NCI-H226 (cell line): Measurements from ENCODE around the gene ASAP2.

Experiments used
- DNase-seq: peaks from one replicate; pipeline ENCODE4 v3.0.0-alpha.2; 2015

The ASAP2 gene

GRCh38 chr2:9279426-9279825 lies 72.8 kb downstream of the ASAP2 start:
- DNase-seq, result no peak

- DNase-seq, result no peak
Observed at GRCh38 chr2:9280224-9280623, 73.6 kb downstream of the ASAP2 start.

GRCh38 chr2:9281145-9281544 lies 74.5 kb downstream of the ASAP2 start:
- DNase-seq, result no peak

GRCh38 chr2:9282128-9283112 lies 75.8 kb downstream of the ASAP2 start:
- no peak for DNase-seq

- no peak for DNase-seq
Observed at GRCh38 chr2:9284521-9285297, 78.1 kb downstream of the ASAP2 start.

- peak; percentile 65 for DNase-seq
Observed at GRCh38 chr2:9285385-9285920, 78.8 kb downstream of the ASAP2 start.

GRCh38 chr2:9285921-9286320 lies 79.3 kb downstream of the ASAP2 start:
- DNase-seq, result no peak

GRCh38 chr2:9286554-9287399 lies 80.2 kb downstream of the ASAP2 start:
- no peak for DNase-seq

- peak; percentile 97 for DNase-seq
Observed at GRCh38 chr2:9287400-9288045, 80.9 kb downstream of the ASAP2 start.

- DNase-seq, result peak; percentile 94
Observed at GRCh38 chr2:9288233-9288632, 81.6 kb downstream of the ASAP2 start.

- peak; percentile 48 for DNase-seq
Observed at GRCh38 chr2:9288681-9289338, 82.2 kb downstream of the ASAP2 start.

GRCh38 chr2:9291331-9291730 lies 84.7 kb downstream of the ASAP2 start:
- DNase-seq, result no peak

GRCh38 chr2:9291866-9292265 lies 85.3 kb downstream of the ASAP2 start:
- no peak for DNase-seq

- DNase-seq, result no peak
Observed at GRCh38 chr2:9292426-9292825, 85.8 kb downstream of the ASAP2 start.

GRCh38 chr2:9294764-9295163 lies 88.2 kb downstream of the ASAP2 start:
- DNase-seq, result no peak

- no peak for DNase-seq
Observed at GRCh38 chr2:9296559-9296958, 89.9 kb downstream of the ASAP2 start.

GRCh38 chr2:9297156-9297555 lies 90.5 kb downstream of the ASAP2 start:
- no peak for DNase-seq

GRCh38 chr2:9297807-9298206 lies 91.2 kb downstream of the ASAP2 start:
- DNase-seq, result no peak

GRCh38 chr2:9298583-9298982 lies 92.0 kb downstream of the ASAP2 start:
- no peak for DNase-seq

GRCh38 chr2:9299161-9300100 lies 92.8 kb downstream of the ASAP2 start:
- no peak for DNase-seq
